Measurements from ENCODE around the gene KIAA1958.
"Not testable (repeated sequence)": the region's sequence is repeated elsewhere in the genome, so short reads cannot be mapped to it uniquely, and the experiment has no call there.

Gene KIAA1958

GRCh38 chr9:112647596-112647995, 161.0 kb downstream of the KIAA1958 start:
- in situ Hi-C loops (cut with HindIII; ENCODE audit: low pct_unique_long_range_greater_than_20kb, low sequenced_read_pairs), result no loop called here
- TF ChIP-seq JUND (IDR thresholded peaks at IDR 0.05; ENCODE audit: low read depth), result no peak
- DNase-seq (ENCODE audit: low read depth in 1 of 2, low spot score in 1 of 2), result no peak

GRCh38 chr9:112648624-112649023, 162.0 kb downstream of the KIAA1958 start:
- in situ Hi-C loops (cut with HindIII; ENCODE audit: low pct_unique_long_range_greater_than_20kb, low sequenced_read_pairs), result no loop called here
- TF ChIP-seq JUND (IDR thresholded peaks at IDR 0.05; ENCODE audit: low read depth), result no peak
- no peak for DNase-seq (ENCODE audit: low read depth in 1 of 2, low spot score in 1 of 2)

GRCh38 chr9:112654282-112654681, 167.7 kb downstream of the KIAA1958 start:
- DNase-seq (ENCODE audit: low read depth in 1 of 2, low spot score in 1 of 2), result no peak
- in situ Hi-C loops (cut with HindIII; ENCODE audit: low pct_unique_long_range_greater_than_20kb, low sequenced_read_pairs), result no loop called here
- TF ChIP-seq JUND (IDR thresholded peaks at IDR 0.05; ENCODE audit: low read depth), result no peak

GRCh38 chr9:112655668-112656067, 169.0 kb downstream of the KIAA1958 start:
- DNase-seq (ENCODE audit: low read depth in 1 of 2, low spot score in 1 of 2), result peak in 1 of 2 experiments; percentile 9
- in situ Hi-C loops (cut with HindIII; ENCODE audit: low pct_unique_long_range_greater_than_20kb, low sequenced_read_pairs), result no loop called here
- TF ChIP-seq JUND (IDR thresholded peaks at IDR 0.05; ENCODE audit: low read depth), result no peak

GRCh38 chr9:112659906-112660305, 173.3 kb downstream of the KIAA1958 start:
- in situ Hi-C loops (cut with HindIII; ENCODE audit: low pct_unique_long_range_greater_than_20kb, low sequenced_read_pairs), result no loop called here
- no peak for DNase-seq (ENCODE audit: low read depth in 1 of 2, low spot score in 1 of 2)
- no peak for TF ChIP-seq JUND (IDR thresholded peaks at IDR 0.05; ENCODE audit: low read depth)

- in situ Hi-C loops (cut with HindIII; ENCODE audit: low pct_unique_long_range_greater_than_20kb, low sequenced_read_pairs), result no loop called here
- no peak for TF ChIP-seq JUND (IDR thresholded peaks at IDR 0.05; ENCODE audit: low read depth)
- DNase-seq (ENCODE audit: low read depth in 1 of 2, low spot score in 1 of 2), result no peak
Observed at GRCh38 chr9:112663681-112664080, 177.1 kb downstream of the KIAA1958 start.

GRCh38 chr9:112664531-112664930, 177.9 kb downstream of the KIAA1958 start:
- no peak for TF ChIP-seq JUND (IDR thresholded peaks at IDR 0.05; ENCODE audit: low read depth)
- no peak for DNase-seq (ENCODE audit: low read depth in 1 of 2, low spot score in 1 of 2)
- in situ Hi-C loops (cut with HindIII; ENCODE audit: low pct_unique_long_range_greater_than_20kb, low sequenced_read_pairs), result no loop called here

GRCh38 chr9:112665347-112665746, 178.7 kb downstream of the KIAA1958 start:
- DNase-seq (ENCODE audit: low read depth in 1 of 2, low spot score in 1 of 2), result peak; percentile 17 to 46
- no peak for TF ChIP-seq JUND (IDR thresholded peaks at IDR 0.05; ENCODE audit: low read depth)
- in situ Hi-C loops (cut with HindIII; ENCODE audit: low pct_unique_long_range_greater_than_20kb, low sequenced_read_pairs), result no loop called here

GRCh38 chr9:112669326-112669725, 182.7 kb downstream of the KIAA1958 start:
- DNase-seq (ENCODE audit: low read depth in 1 of 2, low spot score in 1 of 2), result peak in 1 of 2 experiments; percentile 19
- in situ Hi-C loops (cut with HindIII; ENCODE audit: low pct_unique_long_range_greater_than_20kb, low sequenced_read_pairs), result no loop called here
- TF ChIP-seq JUND (IDR thresholded peaks at IDR 0.05; ENCODE audit: low read depth), result no peak

- in situ Hi-C loops (cut with HindIII; ENCODE audit: low pct_unique_long_range_greater_than_20kb, low sequenced_read_pairs), result no loop called here
- no peak for DNase-seq (ENCODE audit: low read depth in 1 of 2, low spot score in 1 of 2)
- TF ChIP-seq JUND (IDR thresholded peaks at IDR 0.05; ENCODE audit: low read depth), result no peak
Observed at GRCh38 chr9:112670991-112671625, 184.5 kb downstream of the KIAA1958 start.

- in situ Hi-C loops (cut with HindIII; ENCODE audit: low pct_unique_long_range_greater_than_20kb, low sequenced_read_pairs); DNase-seq (ENCODE audit: low read depth in 1 of 2, low spot score in 1 of 2): not testable (repeated sequence)
Observed at GRCh38 chr9:112673221-112673620, 186.6 kb downstream of the KIAA1958 start.

GRCh38 chr9:112677040-112677439, 190.4 kb downstream of the KIAA1958 start:
- no peak for DNase-seq (ENCODE audit: low read depth in 1 of 2, low spot score in 1 of 2)
- no peak for TF ChIP-seq JUND (IDR thresholded peaks at IDR 0.05; ENCODE audit: low read depth)
- in situ Hi-C loops (cut with HindIII; ENCODE audit: low pct_unique_long_range_greater_than_20kb, low sequenced_read_pairs), result no loop called here

- no peak for TF ChIP-seq JUND (IDR thresholded peaks at IDR 0.05; ENCODE audit: low read depth)
- DNase-seq (ENCODE audit: low read depth in 1 of 2, low spot score in 1 of 2), result no peak
- in situ Hi-C loops (cut with HindIII; ENCODE audit: low pct_unique_long_range_greater_than_20kb, low sequenced_read_pairs), result no loop called here
Observed at GRCh38 chr9:112680731-112681402, 194.2 kb downstream of the KIAA1958 start.
